NCI-H1105 treated with DMSO at 0.1 percent for 48 hours (cell line): ENCODE data around the gene PLS1.
"Not testable (repeated sequence)": the region's sequence is repeated elsewhere in the genome, so short reads cannot be mapped to it uniquely, and the experiment has no call there.

ENCODE experiments used
- DNase-seq: peaks from one replicate; lab custom pipeline; 2025; lab: John Stamatoyannopoulos, UW

PLS1 gene

DNA sequence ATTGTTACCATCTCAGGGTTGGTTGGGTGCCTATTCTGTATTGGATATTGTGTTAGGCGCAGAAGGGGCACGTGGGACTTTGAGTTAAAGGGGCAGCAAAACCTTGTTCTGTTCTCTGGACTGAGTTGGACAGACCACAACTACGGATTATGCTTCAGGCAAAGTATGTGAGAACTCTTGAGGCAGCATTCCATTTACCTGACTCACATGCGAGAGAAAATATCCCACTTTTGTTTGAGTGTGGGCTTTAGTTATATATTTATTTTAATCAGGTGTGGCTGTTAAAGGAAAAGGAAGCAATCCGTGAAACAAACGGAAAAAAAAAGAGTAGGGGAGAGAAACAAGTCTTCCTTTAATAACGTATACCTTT is 627 bp upstream of the PLS1 start:
- no peak for DNase-seq

DNA sequence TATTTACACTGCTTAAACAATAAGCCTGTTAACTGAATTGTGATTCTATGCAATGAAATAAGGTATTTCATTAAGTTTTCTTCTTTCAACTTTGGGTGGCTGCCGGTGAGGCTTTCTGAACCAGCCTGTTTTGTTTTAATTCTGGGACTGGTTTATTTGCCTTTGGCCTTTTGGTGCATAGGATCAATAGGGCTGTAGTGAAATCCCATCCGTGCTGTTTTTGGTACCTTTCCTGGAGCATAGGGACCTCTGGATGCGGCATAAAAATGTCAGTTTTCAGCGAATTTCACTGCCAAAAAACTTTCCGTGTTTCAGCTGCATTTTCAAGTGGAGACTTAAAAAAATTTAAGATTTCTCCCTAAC is 514 bp downstream of the PLS1 start:
- DNase-seq, result peak; percentile 82

DNA sequence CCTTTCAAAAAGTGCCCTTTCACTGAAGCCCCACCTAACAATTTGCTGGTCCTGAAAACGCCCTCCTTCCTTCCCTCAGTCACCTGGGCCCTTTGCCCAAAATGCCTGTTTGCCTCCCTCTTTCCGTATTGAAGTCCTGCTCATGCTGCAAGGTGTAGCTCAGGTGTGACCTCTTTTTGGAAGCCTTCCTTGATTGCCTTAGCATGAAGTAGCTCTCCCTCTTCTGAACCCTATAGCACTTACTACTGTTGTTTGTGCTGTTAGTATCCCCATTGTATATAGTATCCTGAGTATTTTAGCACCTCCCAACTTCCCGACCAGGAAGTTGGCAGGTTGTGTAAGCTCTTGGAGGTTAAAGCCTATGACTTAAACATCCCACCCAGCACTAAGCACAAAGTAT is 1.7 kb downstream of the PLS1 start:
- DNase-seq, result no peak

DNA sequence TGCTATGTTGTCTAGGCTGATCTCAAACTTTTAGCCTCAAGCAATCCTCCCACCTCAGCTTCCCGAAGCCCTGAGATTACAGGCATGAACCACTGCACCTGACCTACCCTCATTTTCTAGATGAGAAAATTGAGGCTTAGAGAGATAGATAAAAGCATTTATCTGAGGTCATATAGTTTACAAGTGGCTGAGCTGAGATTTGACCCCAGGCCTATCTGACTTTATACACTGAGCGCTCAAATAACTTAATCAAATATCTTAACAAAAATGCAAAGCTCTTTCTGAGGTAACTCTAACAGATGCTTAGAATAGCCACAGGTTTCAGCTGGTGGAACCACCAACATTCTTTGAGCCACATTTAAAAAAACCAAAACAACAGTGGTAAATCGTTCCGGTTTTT is 5.5 kb downstream of the PLS1 start:
- no peak for DNase-seq

DNA sequence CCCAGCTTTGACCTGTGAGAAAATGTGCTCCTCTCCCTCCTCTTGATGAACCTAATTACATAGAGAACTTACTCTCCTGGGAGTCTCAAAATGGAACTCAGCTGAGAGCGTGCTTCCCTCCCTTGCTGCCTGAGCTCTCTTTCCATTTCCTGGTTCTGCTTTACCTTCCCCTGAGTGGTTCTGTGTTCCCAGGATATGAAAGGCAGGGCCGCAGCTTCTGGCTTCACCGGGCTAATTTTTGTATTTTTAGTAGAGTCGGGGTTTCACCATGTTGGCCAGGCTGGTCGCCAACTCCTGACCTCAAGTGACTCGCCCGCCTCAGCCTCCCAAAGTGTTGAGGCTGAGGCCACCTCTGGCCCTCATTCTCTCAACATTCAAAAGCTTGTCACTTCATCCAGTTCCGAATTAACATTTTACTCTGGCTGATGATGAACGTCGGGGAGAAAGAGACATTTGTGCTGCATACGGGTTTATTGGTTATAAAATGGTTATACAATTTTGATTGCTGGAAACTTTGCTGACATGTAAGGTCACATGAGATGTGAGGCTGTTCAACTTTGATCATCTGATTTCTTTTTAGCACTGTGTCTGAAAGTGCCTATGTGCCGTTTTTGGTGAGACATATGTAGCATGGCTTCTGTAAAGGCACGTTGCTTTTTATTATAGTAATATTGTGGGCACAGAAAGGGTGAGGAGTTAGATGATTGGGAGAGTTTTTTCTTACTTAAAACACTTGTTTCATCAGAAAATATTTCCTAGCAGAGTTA is 6.6 kb downstream of the PLS1 start:
- no peak for DNase-seq

DNA sequence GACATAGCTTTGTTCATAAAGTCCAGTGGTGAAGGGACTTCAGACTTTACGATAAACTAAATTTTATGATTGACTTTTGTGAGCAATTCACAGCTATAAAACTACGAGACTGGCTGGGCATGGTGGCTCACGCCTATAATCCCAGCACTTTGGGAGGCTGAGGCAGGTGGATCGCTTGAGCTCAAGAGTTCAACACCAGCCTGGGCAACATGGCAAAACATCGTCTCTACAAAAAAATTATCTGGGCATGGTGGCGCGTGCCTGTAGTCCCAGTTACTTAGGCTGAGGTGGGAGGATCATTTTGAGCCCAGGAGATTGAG is 7.2 kb downstream of the PLS1 start:
- DNase-seq, result not testable (repeated sequence)

DNA sequence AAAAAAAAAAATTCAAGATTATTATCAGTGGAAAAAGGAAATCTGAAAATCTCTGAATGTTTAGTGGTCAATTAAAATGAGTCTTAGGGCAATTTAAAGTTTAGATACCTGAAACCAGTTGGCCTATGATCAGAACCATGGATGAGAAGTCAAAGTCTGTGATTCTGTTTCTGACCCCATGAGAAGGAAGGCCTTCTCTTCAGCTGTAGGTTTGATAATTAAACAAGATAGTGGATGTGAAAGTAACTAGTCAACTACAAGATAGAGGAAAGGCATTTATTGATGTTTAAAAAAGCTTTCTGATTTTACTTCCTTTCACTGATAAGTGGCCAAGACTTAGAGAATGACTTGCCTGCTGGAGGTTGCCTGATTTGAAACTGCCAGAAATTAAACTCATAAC is 8.7 kb downstream of the PLS1 start:
- no peak for DNase-seq

DNA sequence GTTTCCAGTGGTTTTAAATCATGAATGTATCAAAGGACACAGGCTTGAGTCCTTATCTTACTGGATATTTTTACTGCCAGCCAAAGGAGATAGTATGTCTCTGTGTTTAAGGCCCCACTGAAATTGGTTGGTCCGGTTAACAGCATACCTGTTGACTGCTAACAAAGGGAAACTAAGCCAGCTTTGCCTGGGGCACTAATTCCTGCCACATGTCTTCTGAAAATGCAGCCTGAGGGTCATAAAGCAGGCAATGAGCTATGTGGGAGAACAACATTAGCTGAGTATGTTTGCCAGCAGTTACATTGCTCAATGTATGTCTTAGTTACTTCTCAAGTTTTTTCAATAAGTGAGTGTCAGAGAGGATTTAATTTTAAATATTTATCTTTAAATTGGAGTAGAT is 12.4 kb downstream of the PLS1 start:
- no peak for DNase-seq

DNA sequence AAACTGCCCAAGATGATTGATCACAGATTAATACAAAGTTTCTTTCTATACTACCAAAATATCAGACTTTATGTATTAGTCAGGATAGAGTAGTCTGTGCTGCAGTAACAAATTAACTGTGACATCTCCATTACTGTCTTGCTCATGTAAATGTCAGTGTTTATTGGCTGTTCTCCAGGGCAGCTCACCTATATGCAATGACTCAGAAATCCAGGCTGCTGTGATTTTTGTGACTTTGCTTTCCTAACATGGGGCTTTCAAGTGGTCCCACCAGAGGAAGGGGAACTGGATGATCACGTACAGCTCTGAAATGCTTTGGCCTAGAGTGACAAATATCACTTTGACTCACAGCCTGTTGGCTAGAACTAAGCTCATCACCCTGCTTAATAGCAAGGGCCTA is 12.9 kb downstream of the PLS1 start:
- DNase-seq, result no peak

DNA sequence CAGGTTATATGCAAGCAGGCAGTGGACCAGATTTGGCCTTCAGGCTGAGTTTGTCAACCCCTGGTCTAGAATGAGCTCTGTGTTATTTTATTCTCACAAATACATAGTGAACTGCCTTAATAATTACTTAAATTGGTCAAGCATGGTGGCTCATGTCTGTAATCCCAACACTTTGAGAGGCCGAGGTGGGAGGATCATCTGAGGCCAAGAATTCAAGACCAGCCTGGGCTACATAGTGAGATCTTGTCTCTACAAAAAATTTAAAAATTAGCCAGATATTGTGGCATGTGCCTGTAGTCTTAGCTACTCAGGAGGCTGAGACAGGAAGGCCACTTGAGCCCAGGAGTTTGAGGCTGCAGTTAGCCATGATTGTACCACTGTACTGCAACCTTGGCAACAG is 15.0 kb downstream of the PLS1 start:
- DNase-seq, result no peak

DNA sequence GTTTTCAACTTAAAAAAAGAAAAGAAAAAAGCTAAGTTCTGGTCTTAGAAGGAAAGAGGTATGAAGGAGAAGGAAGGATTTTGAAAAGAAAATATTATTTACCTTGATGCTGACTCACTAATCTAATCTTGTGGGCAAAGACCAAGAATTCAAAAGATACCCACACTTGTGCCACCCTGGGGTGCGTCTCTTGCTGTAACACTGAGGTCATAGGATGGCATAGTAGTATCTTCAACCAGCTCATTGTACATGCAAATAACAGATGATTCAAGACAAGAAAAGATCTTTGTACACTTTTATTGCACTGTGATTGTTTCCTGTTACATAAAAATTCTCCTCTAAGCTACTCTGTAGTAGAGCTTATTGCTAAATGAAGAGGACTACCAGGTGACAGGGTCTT is 17.3 kb downstream of the PLS1 start:
- DNase-seq, result no peak

DNA sequence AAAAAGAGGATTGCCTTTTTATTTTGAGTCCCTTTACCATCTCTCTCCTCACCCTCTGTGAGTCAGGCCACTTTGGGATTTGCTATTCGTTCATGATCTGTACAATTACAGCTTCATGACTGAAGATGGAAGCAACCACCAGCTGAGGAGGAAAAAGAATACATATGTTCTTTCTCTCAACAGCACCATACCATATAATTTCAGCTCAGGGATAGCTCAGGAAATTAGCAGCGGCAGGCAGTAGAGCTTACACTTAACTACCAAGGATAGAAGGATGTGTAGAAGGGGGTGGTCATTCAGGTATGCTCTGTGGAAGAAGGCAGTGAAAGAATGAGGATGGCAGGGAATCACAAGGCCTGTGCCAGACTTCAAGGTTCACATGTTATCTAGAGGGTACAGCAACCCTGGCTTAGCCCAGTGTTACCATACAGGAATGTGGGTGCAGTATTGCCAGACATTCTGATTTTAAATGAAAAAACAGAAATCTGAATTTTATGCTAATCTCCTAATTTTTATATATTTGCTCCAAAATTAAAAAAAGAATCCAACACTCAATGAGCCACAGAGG is 17.9 kb downstream of the PLS1 start:
- DNase-seq, result no peak

DNA sequence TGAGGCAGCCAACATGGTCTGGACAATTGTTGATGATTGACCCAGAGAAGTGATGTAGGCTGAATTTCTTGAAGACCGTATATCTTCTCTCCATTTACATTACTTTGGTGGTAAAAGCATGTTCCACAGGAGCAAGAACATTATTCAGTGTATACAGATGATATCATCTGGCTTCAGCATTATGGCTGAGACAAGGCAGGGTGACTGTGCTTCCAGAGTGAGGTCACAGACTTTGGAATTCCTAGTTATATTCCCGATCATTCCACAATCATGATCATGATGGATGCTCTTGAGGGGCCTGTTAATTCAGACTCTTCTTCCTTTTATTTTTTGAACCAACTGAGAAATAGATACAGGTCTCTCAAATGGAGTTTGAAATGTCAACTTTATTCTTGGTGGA is 19.0 kb downstream of the PLS1 start:
- no peak for DNase-seq

DNA sequence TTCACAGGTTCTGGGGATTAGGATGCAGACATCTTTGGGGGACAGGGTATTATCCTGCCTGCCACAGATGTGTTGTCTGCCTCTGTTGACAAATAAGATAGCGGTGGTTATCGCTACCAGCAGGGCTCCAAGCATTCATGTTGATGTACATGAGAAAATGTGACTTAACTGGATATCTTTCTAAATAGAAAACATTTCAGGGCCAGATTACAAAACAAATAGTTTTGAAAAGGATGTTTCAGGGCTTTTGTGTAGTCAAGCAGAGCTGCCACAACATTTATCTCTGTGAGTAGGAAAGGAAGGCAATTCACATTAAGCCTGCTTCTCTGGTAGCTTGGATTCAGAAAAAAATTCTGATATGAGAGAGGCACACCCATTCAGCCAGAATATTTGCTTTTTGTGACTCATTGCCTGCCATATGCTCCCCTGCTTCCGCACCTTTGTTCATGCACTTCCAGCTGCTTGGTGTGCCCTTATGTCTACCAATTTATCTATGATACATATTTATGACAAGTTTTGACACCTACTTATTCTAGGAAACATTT is 22.8 kb downstream of the PLS1 start:
- DNase-seq, result no peak

DNA sequence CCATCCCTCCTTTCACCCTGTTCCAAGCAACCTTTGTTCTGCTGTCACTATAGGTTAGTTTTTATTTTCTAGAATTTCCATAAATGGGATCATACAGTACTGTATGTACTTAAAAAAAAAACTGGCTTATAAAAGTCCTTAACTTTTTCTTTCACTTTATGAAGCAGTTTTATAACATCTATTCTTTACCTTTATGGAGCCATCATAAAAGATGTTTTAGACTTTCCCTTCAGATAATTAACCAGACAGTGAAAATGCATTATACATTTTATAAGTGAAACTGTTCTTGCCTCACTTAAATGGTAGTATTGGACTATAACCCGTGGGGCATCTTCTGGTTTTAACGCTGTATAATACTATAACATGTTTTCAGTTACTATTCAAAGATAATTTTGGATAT is 26.2 kb downstream of the PLS1 start:
- DNase-seq, result no peak

DNA sequence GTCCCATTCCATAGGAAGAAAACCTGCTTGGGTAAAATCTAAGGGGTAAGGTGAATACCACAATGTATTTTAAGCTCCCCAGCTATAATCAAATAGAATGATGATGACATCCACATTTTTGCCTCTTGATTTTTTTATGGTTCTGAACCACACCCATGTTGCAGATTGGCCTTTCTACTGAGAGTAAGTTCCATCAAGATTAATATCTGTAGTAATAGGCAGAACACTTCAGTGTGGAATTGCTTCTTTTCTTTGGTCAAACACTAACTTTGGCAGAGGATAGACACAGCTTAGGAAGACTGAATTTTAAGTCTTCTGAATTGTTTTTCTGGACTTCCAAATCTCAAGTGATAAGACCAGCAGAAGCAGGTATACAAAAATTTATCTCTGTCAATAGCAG is 27.0 kb downstream of the PLS1 start:
- no peak for DNase-seq

DNA sequence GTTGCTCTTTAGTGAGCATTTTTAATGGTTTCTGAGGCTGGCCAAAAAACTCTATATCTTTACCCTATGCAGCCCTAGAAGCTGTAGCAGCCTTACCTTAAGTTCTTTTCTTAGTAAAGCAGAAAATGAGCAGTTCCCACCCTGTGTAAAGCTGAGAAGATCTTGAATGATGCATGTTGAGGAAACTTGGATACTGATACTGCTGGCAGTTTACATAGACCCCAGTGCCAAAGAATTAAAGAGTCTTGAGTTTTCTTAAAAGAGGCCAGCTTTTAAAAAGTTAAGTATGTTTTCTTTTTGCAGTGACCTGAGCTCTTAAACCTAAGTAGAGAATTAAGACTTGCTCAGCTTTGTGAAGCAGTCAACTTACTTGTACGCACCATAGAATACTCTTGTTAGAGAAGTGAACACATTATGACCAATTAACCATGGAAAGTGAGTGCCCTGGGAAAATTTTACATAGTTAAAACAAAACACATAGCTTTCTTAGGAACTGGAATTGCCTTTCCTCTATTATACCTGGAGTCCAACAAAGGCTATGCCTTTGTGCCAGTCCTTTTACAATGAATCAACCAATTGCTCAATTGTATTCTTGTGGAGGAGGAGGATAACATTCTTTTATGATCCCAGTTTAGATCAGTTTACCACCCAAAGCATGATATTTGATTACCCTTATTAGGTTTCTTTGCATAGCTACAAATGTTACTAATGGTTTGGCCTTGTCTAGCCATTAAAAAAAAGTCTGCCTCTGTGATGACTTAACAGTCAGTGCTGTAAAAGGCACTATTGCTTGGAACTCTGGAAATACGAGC is 28.4 kb downstream of the PLS1 start:
- DNase-seq, result no peak

DNA sequence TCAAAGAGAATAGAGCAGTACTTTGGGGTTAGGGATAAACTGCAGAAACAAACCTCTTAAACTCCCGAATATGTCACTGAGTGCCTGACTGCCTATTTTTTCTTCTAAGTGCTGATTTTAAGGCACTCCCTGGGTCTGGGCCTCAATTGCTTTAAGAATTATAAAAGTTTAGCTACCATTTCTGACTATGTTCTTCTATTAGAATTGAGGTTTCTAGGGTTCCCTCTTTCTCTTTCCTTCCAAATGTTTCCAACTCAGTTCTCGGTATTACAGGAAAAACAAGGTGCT is 28.9 kb downstream of the PLS1 start:
- DNase-seq, result no peak

DNA sequence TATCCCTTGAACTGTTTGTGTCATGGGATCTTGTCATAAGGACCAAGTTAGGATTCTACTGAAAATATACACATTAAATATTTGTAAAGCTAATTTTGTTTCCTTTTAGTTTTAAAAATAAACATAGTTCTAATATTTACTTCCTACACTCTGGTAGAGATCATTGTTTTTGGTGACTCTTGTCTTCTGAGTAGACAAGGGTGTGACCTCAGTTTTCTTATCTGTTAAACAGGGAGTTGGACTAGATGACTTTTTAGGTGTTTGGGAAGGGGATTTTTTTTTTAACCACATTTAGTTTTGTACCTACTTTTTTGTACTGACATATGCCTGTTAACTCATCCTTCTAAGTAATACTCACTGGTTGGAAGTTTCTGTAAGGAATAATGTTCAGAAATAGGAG is 30.8 kb downstream of the PLS1 start:
- DNase-seq, result no peak

DNA sequence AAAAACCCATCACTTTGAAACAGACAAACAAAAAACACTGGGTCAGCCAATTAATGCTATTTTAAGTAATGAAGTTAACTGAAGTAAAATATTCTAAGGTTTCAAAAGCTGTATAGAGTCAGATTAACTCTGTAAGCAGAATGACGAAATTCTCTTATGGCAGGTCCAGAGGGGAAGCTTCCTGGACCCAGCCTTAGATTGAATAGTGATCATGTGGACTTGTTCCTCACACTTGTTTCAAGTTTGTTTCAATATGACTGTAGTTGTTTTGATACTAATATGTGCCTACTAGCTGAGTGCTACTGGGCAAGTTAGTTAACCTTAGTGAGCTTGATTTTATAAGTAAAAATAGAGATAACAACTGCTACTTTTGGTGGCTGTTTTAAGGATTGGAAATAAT is 32.6 kb downstream of the PLS1 start:
- DNase-seq, result no peak

DNA sequence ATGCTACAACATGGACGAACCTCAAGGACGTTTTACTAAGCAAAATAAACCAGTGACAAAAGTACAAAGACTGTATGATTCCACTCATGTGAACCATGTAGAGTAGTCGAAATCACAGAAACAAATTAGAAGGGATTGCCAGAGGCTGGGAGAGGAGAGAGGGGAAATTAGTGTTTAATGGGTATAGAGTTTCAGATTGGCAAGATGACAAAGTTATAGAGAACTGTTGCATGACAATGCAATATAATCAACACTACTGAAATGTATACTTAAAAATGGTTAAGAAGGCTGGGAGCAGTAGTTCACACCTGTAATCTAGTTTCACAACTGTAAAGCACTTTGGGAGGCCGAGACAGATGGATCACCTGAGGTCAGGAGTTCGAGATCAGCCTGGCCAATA is 36.9 kb downstream of the PLS1 start:
- peak; percentile 90 for DNase-seq

DNA sequence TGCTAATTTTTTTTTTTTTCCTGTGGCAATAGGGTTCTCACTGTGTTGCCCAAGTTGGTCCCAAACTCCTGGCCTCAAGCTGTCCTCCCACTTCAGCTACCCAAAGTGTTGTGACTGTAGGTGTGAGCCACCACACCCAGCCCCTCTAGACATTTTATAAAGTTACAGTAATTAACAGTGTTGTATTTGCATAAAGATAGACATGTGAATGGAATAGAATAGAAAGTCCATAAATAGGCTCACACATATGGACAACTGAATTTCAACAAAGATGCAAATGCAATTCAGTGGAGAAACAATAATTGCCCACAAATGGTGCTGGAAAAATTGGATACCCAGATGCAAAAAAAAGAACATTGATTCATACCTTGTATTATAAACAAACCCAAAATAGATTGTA is 39.9 kb downstream of the PLS1 start:
- DNase-seq, result no peak

DNA sequence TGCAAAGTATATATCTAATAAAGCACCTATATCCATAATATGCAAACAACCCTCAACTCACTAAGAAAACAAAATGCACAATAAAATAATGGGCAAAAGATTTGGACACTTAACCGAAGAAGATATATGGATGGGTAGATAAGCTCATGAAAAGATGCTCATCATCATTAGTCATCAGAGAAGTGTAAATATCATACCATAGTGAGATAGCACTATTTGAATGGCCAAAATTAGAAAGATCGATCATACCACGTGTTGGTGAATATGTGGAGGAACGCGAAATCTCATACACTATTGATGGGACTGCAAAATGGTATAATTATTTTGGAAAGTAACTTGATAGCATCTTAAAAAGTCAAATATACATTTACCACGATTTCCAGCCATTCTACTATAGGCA is 40.5 kb downstream of the PLS1 start:
- no peak for DNase-seq

DNA sequence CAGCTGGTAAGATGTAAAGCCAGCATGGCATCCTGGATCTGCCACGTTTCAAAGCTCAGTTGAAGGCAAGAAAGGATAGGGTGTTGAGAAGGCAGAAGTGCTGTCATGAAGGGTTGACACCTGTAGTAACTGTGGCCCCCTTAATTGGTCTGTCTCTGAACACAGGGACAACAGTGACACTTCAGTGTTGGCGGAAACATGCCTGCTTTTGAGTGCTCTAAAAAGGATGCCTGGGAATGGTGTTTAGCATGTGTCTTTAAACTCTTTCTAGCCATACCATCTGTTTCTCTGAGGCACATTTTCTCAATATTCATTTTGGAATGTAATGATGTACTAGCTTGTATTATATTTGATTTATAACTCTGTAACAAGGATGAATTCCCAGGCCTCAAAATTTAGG is 42.1 kb downstream of the PLS1 start:
- no peak for DNase-seq
